ENCODE data around the gene FSTL4. TPM values are rescaled to one million over a fixed set of nuclear protein-coding genes. Genes with fewer than 3 reads are reported as not detected.

Gene FSTL4
- total and polyA plus RNA-seq, 2 of the 4 experiments (the other 2 are of a cell fraction): 0.18 TPM; not detected in 1

- Histone ChIP-seq H3K79me1 (ENCODE audit: low read depth in 1 of 2, low read length in 2 of 2) (no peaks in the 10 kb centered on the region), H3K27me3 (ENCODE audit: control insufficient read depth, insufficient read depth, low read length) (peaks cover 10% of the 10 kb centered on the region; the same call in 1 of the 2 replicates), H2AFZ (replicated peaks; ENCODE audit: low read length, poor library complexity) (no peak overlapping the region), H3K27ac (ENCODE audit: insufficient read depth, low read length) (no peak overlapping the region), H3K9ac (ENCODE audit: low read depth, low read length) (no peak overlapping the region), H3K18ac (ENCODE audit: low read depth, low read length) (no peak overlapping the region), H3K9me3 (ENCODE audit: control insufficient read depth, insufficient read depth, low read length) (no peaks in the 10 kb centered on the region), H3K23ac (ENCODE audit: low read depth, low read length) (no peak overlapping the region), H3K4me1 (ENCODE audit: control insufficient read depth, insufficient read depth, low read length) (no peaks in the 10 kb centered on the region), H3K14ac (replicated peaks; ENCODE audit: low read depth, low read length) (no peak overlapping the region), H4K20me1 (ENCODE audit: insufficient read depth, low read length) (no peaks in the 10 kb centered on the region), H4K5ac (ENCODE audit: low read depth, low read length) (no peak overlapping the region), H3K4me3 (ENCODE audit: insufficient read depth, low read depth, low read length) (no peak overlapping the region), H2BK5ac (ENCODE audit: low read depth, low read length, poor library complexity, severe bottlenecking) (no peak overlapping the region), H2AK5ac (ENCODE audit: low read depth, low read length) (no peak overlapping the region), H2BK20ac (ENCODE audit: low read depth, low read length) (no peak overlapping the region), H3K56ac (ENCODE audit: extremely low read depth, insufficient read depth, low read length) (no peak overlapping the region), H3K9me1 (ENCODE audit: insufficient read depth, low read length) (no peaks in the 10 kb centered on the region), H2BK15ac (ENCODE audit: low read depth, low read length) (no peak overlapping the region), H3K4me2 (ENCODE audit: low read depth, low read length) (no peak overlapping the region), H3K4ac (ENCODE audit: low read depth, low read length) (no peak overlapping the region), H2BK120ac (ENCODE audit: low read depth, low read length) (no peak overlapping the region), H2AK9ac (replicated peaks; ENCODE audit: low read depth, low read length, poor library complexity) (no peak overlapping the region), H4K8ac (ENCODE audit: low read depth in 2 of 2, low read length in 2 of 2) (no peak overlapping the region), H3K36me3 (ENCODE audit: control insufficient read depth, insufficient read depth, low read length) (no peaks in the 10 kb centered on the region), H4K91ac (ENCODE audit: insufficient read depth, low read depth, low read length) (no peak overlapping the region)
- ChIA-PET CTCF (no interaction called here), POLR2A (ENCODE audit: unreplicated experiment) (no interaction called here)
- DNase-seq: no peak
- no TSS peak for BruUV-seq (replicated peaks)
- TF ChIP-seq USF2 (IDR thresholded peaks at IDR 0.05; ENCODE audit: low read depth, low read length) (no peak), FOS (IDR thresholded peaks at IDR 0.05; ENCODE audit: low read depth, low read length) (no peak), SMC3 (IDR thresholded peaks at IDR 0.05; ENCODE audit: low read depth, low read length) (no peak), RCOR1 (IDR thresholded peaks at IDR 0.05; ENCODE audit: insufficient replicate concordance, low read length) (no peak), MAZ (IDR thresholded peaks at IDR 0.05; ENCODE audit: borderline replicate concordance, low read depth, low read length) (no peak), CHD1 (IDR thresholded peaks at IDR 0.05; ENCODE audit: low read depth, low read length) (no peak), MAFK (IDR thresholded peaks at IDR 0.05; ENCODE audit: low read depth, low read length) (no peak), POLR2A (IDR thresholded peaks at IDR 0.05; ENCODE audit: low read depth, low read length) (no peak), MXI1 (IDR thresholded peaks at IDR 0.05; ENCODE audit: borderline replicate concordance, low read depth, low read length) (no peak), ELK1 (IDR thresholded peaks at IDR 0.05; ENCODE audit: borderline replicate concordance, low read depth, low read length) (no peak), RAD21 (IDR thresholded peaks at IDR 0.05; ENCODE audit: low read length) (no peak), BHLHE40 (IDR thresholded peaks at IDR 0.05; ENCODE audit: low read depth, low read length) (no peak), CTCF (conservative IDR thresholded peaks at IDR 0.05; ENCODE audit: low read depth, low read length) (no peak), RFX5 (IDR thresholded peaks at IDR 0.05; ENCODE audit: low read depth, low read length) (no peak)
- ATAC-seq (ENCODE audit: low read depth): no peak
- intact Hi-C loops (cut with micrococcal nuclease) (no loop called here), dilution Hi-C loops (cut with HindIII; ENCODE audit: low sequenced_read_pairs, unreplicated experiment) (no loop called here), in situ Hi-C loops (cut with MboI; ENCODE audit: low sequenced_read_pairs) (no loop called here)
- 60% methylated on average over 3 of the region's 9 CpGs; no CpG with 5 or more reads in 1 of the 2 experiments for WGBS, 2 experiments (ENCODE audit: extremely low coverage in 2 of 2, insufficient read length in 1 of 2)
These were observed 274.4 kb downstream of the FSTL4 start for GRCh38 chr5:133337795-133338445.

Data from IMR-90 (cell line).